ENCODE data around the gene PLCXD3. TPM values are rescaled to one million over a fixed set of nuclear protein-coding genes. Genes with fewer than 3 reads are reported as not detected.

Gene PLCXD3
- total RNA-seq, 1 donor from 2014 or later = 0.52 TPM

- Histone ChIP-seq H3K36me3 (ENCODE audit: control insufficient read depth in 3 of 3, insufficient read depth in 3 of 3, low read length in 3 of 3) (no peaks in the 10 kb centered on the region), H3K27me3 (ENCODE audit: control insufficient read depth in 3 of 3, insufficient read depth in 3 of 3, low read length in 3 of 3) (no peaks in the 10 kb centered on the region), H3K27ac (ENCODE audit: low read depth, low read length) (no peak overlapping the region), H3K9me3 (ENCODE audit: control insufficient read depth in 3 of 3, low read length in 3 of 3) (peaks cover 0 to 4% (median 0%) of the 10 kb centered on the region in 3 donors), H3K4me1 (ENCODE audit: control insufficient read depth in 3 of 3, insufficient read depth in 3 of 3, low read length in 3 of 3) (no peaks in the 10 kb centered on the region), H3K4me3 (ENCODE audit: low read length in 3 of 3) (no peak overlapping the region), H3K9ac (ENCODE audit: low read depth in 1 of 3, low read length in 3 of 3) (no peak overlapping the region)
Measured at GRCh38 chr5:41404757-41405156, 105.6 kb downstream of the PLCXD3 start.

- no peaks in the 10 kb centered on the region for H3K4me1 ChIP-seq (ENCODE audit: control insufficient read depth in 3 of 3, insufficient read depth in 3 of 3, low read length in 3 of 3)
- H3K4me3 ChIP-seq (ENCODE audit: low read length in 3 of 3) = no peak overlapping the region
- no peaks in the 10 kb centered on the region for H3K27me3 ChIP-seq (ENCODE audit: control insufficient read depth in 3 of 3, insufficient read depth in 3 of 3, low read length in 3 of 3)
- H3K27ac ChIP-seq (ENCODE audit: low read depth, low read length) = no peak overlapping the region
- no peak overlapping the region for H3K9ac ChIP-seq (ENCODE audit: low read depth in 1 of 3, low read length in 3 of 3)
- H3K36me3 ChIP-seq (ENCODE audit: control insufficient read depth in 3 of 3, insufficient read depth in 3 of 3, low read length in 3 of 3) = no peaks in the 10 kb centered on the region
- H3K9me3 ChIP-seq (ENCODE audit: control insufficient read depth in 3 of 3, low read length in 3 of 3) = peaks cover 0 to 8% (median 0%) of the 10 kb centered on the region in 3 donors
Measured at GRCh38 chr5:41403846-41404245, 106.6 kb downstream of the PLCXD3 start.

- Histone ChIP-seq H3K4me3 (ENCODE audit: low read length in 3 of 3) (no peak overlapping the region), H3K36me3 (ENCODE audit: control insufficient read depth in 3 of 3, insufficient read depth in 3 of 3, low read length in 3 of 3) (no peaks in the 10 kb centered on the region), H3K27me3 (ENCODE audit: control insufficient read depth in 3 of 3, insufficient read depth in 3 of 3, low read length in 3 of 3) (no peaks in the 10 kb centered on the region), H3K9me3 (ENCODE audit: control insufficient read depth in 3 of 3, low read length in 3 of 3) (peaks cover 0 to 8% (median 0%) of the 10 kb centered on the region in 3 donors), H3K9ac (ENCODE audit: low read depth in 1 of 3, low read length in 3 of 3) (no peak overlapping the region), H3K27ac (ENCODE audit: low read depth, low read length) (no peak overlapping the region), H3K4me1 (ENCODE audit: control insufficient read depth in 3 of 3, insufficient read depth in 3 of 3, low read length in 3 of 3) (no peaks in the 10 kb centered on the region)
Measured at GRCh38 chr5:41402845-41403244, 107.6 kb downstream of the PLCXD3 start.

GRCh38 chr5:41399839-41400238 is 110.6 kb downstream of the PLCXD3 start:
- H3K36me3 ChIP-seq (ENCODE audit: control insufficient read depth in 3 of 3, insufficient read depth in 3 of 3, low read length in 3 of 3) = no peaks in the 10 kb centered on the region
- H3K9me3 ChIP-seq (ENCODE audit: control insufficient read depth in 3 of 3, low read length in 3 of 3) = peaks cover 0 to 8% (median 0%) of the 10 kb centered on the region in 3 donors
- H3K4me1 ChIP-seq (ENCODE audit: control insufficient read depth in 3 of 3, insufficient read depth in 3 of 3, low read length in 3 of 3) = no peaks in the 10 kb centered on the region

GRCh38 chr5:41392016-41392415 is 118.4 kb downstream of the PLCXD3 start:
- H3K27me3 ChIP-seq (ENCODE audit: control insufficient read depth in 3 of 3, insufficient read depth in 3 of 3, low read length in 3 of 3) = no peaks in the 10 kb centered on the region
- no peaks in the 10 kb centered on the region for H3K36me3 ChIP-seq (ENCODE audit: control insufficient read depth in 3 of 3, insufficient read depth in 3 of 3, low read length in 3 of 3)
- H3K9me3 ChIP-seq (ENCODE audit: control insufficient read depth in 3 of 3, low read length in 3 of 3) = no peaks in the 10 kb centered on the region
- H3K4me1 ChIP-seq (ENCODE audit: control insufficient read depth in 3 of 3, insufficient read depth in 3 of 3, low read length in 3 of 3) = no peaks in the 10 kb centered on the region
- H3K27ac ChIP-seq (ENCODE audit: low read depth, low read length) = no peak overlapping the region
- H3K4me3 ChIP-seq (ENCODE audit: low read length in 3 of 3) = no peak overlapping the region
- no peak overlapping the region for H3K9ac ChIP-seq (ENCODE audit: low read depth in 1 of 3, low read length in 3 of 3)

More at GRCh38 chr5:41399839-41400238, 110.6 kb downstream of the PLCXD3 start:
- H3K27ac ChIP-seq (ENCODE audit: low read depth, low read length) = no peak overlapping the region
- H3K4me3 ChIP-seq (ENCODE audit: low read length in 3 of 3) = no peak overlapping the region
- no peak overlapping the region for H3K9ac ChIP-seq (ENCODE audit: low read depth in 1 of 3, low read length in 3 of 3)
- H3K27me3 ChIP-seq (ENCODE audit: control insufficient read depth in 3 of 3, insufficient read depth in 3 of 3, low read length in 3 of 3) = no peaks in the 10 kb centered on the region

- no peak overlapping the region for H3K4me3 ChIP-seq (ENCODE audit: low read length in 3 of 3)
- H3K36me3 ChIP-seq (ENCODE audit: control insufficient read depth in 3 of 3, insufficient read depth in 3 of 3, low read length in 3 of 3) = no peaks in the 10 kb centered on the region
- H3K27me3 ChIP-seq (ENCODE audit: control insufficient read depth in 3 of 3, insufficient read depth in 3 of 3, low read length in 3 of 3) = no peaks in the 10 kb centered on the region
- no peak overlapping the region for H3K9ac ChIP-seq (ENCODE audit: low read depth in 1 of 3, low read length in 3 of 3)
- no peaks in the 10 kb centered on the region for H3K4me1 ChIP-seq (ENCODE audit: control insufficient read depth in 3 of 3, insufficient read depth in 3 of 3, low read length in 3 of 3)
- no peak overlapping the region for H3K27ac ChIP-seq (ENCODE audit: low read depth, low read length)
- no peaks in the 10 kb centered on the region for H3K9me3 ChIP-seq (ENCODE audit: control insufficient read depth in 3 of 3, low read length in 3 of 3)
Measured at GRCh38 chr5:41374631-41375030, 135.8 kb downstream of the PLCXD3 start.

GRCh38 chr5:41373230-41373629 is 137.2 kb downstream of the PLCXD3 start:
- H3K4me1 ChIP-seq (ENCODE audit: control insufficient read depth in 3 of 3, insufficient read depth in 3 of 3, low read length in 3 of 3) = no peaks in the 10 kb centered on the region
- H3K27ac ChIP-seq (ENCODE audit: low read depth, low read length) = no peak overlapping the region
- no peak overlapping the region for H3K4me3 ChIP-seq (ENCODE audit: low read length in 3 of 3)
- H3K36me3 ChIP-seq (ENCODE audit: control insufficient read depth in 3 of 3, insufficient read depth in 3 of 3, low read length in 3 of 3) = no peaks in the 10 kb centered on the region
- H3K9me3 ChIP-seq (ENCODE audit: control insufficient read depth in 3 of 3, low read length in 3 of 3) = no peaks in the 10 kb centered on the region
- no peaks in the 10 kb centered on the region for H3K27me3 ChIP-seq (ENCODE audit: control insufficient read depth in 3 of 3, insufficient read depth in 3 of 3, low read length in 3 of 3)
- H3K9ac ChIP-seq (ENCODE audit: low read depth in 1 of 3, low read length in 3 of 3) = no peak overlapping the region

GRCh38 chr5:41371738-41372137 is 138.7 kb downstream of the PLCXD3 start:
- Histone ChIP-seq H3K36me3 (ENCODE audit: control insufficient read depth in 3 of 3, insufficient read depth in 3 of 3, low read length in 3 of 3) (no peaks in the 10 kb centered on the region), H3K27ac (ENCODE audit: low read depth, low read length) (no peak overlapping the region), H3K9me3 (ENCODE audit: control insufficient read depth in 3 of 3, low read length in 3 of 3) (no peaks in the 10 kb centered on the region), H3K9ac (ENCODE audit: low read depth in 1 of 3, low read length in 3 of 3) (no peak overlapping the region), H3K4me3 (ENCODE audit: low read length in 3 of 3) (no peak overlapping the region), H3K27me3 (ENCODE audit: control insufficient read depth in 3 of 3, insufficient read depth in 3 of 3, low read length in 3 of 3) (no peaks in the 10 kb centered on the region), H3K4me1 (ENCODE audit: control insufficient read depth in 3 of 3, insufficient read depth in 3 of 3, low read length in 3 of 3) (no peaks in the 10 kb centered on the region)

GRCh38 chr5:41370482-41370881 is 139.9 kb downstream of the PLCXD3 start:
- Histone ChIP-seq H3K9me3 (ENCODE audit: control insufficient read depth in 3 of 3, low read length in 3 of 3) (no peaks in the 10 kb centered on the region), H3K9ac (ENCODE audit: low read depth in 1 of 3, low read length in 3 of 3) (no peak overlapping the region), H3K27ac (ENCODE audit: low read depth, low read length) (no peak overlapping the region), H3K27me3 (ENCODE audit: control insufficient read depth in 3 of 3, insufficient read depth in 3 of 3, low read length in 3 of 3) (no peaks in the 10 kb centered on the region), H3K4me3 (ENCODE audit: low read length in 3 of 3) (no peak overlapping the region), H3K36me3 (ENCODE audit: control insufficient read depth in 3 of 3, insufficient read depth in 3 of 3, low read length in 3 of 3) (no peaks in the 10 kb centered on the region), H3K4me1 (ENCODE audit: control insufficient read depth in 3 of 3, insufficient read depth in 3 of 3, low read length in 3 of 3) (no peaks in the 10 kb centered on the region)

- Histone ChIP-seq H3K36me3 (ENCODE audit: control insufficient read depth in 3 of 3, insufficient read depth in 3 of 3, low read length in 3 of 3) (no peaks in the 10 kb centered on the region), H3K4me3 (ENCODE audit: low read length in 3 of 3) (no peak overlapping the region), H3K9ac (ENCODE audit: low read depth in 1 of 3, low read length in 3 of 3) (no peak overlapping the region), H3K27ac (ENCODE audit: low read depth, low read length) (no peak overlapping the region), H3K9me3 (ENCODE audit: control insufficient read depth in 3 of 3, low read length in 3 of 3) (no peaks in the 10 kb centered on the region), H3K27me3 (ENCODE audit: control insufficient read depth in 3 of 3, insufficient read depth in 3 of 3, low read length in 3 of 3) (no peaks in the 10 kb centered on the region), H3K4me1 (ENCODE audit: control insufficient read depth in 3 of 3, insufficient read depth in 3 of 3, low read length in 3 of 3) (no peaks in the 10 kb centered on the region)
Measured at GRCh38 chr5:41369799-41370198, 140.6 kb downstream of the PLCXD3 start.

- no peak overlapping the region for H3K4me3 ChIP-seq (ENCODE audit: low read length in 3 of 3)
- H3K9ac ChIP-seq (ENCODE audit: low read depth in 1 of 3, low read length in 3 of 3) = no peak overlapping the region
- no peaks in the 10 kb centered on the region for H3K9me3 ChIP-seq (ENCODE audit: control insufficient read depth in 3 of 3, low read length in 3 of 3)
- H3K4me1 ChIP-seq (ENCODE audit: control insufficient read depth in 3 of 3, insufficient read depth in 3 of 3, low read length in 3 of 3) = no peaks in the 10 kb centered on the region
- H3K36me3 ChIP-seq (ENCODE audit: control insufficient read depth in 3 of 3, insufficient read depth in 3 of 3, low read length in 3 of 3) = no peaks in the 10 kb centered on the region
- no peaks in the 10 kb centered on the region for H3K27me3 ChIP-seq (ENCODE audit: control insufficient read depth in 3 of 3, insufficient read depth in 3 of 3, low read length in 3 of 3)
- no peak overlapping the region for H3K27ac ChIP-seq (ENCODE audit: low read depth, low read length)
Measured at GRCh38 chr5:41368158-41368557, 142.2 kb downstream of the PLCXD3 start.
